Stimulated activated CD4-positive, alpha-beta T cell treated with anti-CD3 and anti-CD28 coated beads, Interleukin-4, amount 100 ng/mL, for 1 hour (primary cell): Measurements from ENCODE around the gene MSL2.
"Not testable (repeated sequence)": the region's sequence is repeated elsewhere in the genome, so short reads cannot be mapped to it uniquely, and the experiment has no call there.

Experiments used
- DNase-seq: peaks from one replicate; pipeline ENCODE4 v3.0.0-alpha.2; 2020

The MSL2 gene

DNA sequence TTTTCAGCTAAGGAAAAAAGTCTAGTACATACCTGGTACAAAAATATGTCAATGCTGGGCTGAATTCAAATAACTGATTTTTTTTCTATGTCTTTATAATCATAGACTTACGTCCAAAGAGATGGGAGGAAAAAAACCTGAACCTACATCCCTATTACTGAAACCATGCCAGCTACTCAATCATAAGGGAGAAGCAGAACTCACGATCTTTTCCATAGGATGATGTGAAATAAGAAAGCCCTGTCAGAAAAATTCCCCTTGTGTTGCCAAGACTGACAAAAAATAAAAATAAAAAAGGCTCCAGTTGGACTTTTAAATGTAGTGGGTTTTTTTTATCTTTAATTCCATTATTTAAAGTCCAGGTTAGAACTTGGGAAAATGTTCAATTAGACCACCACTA is 3.3 kb downstream of the MSL2 start:
- DNase-seq = no peak

DNA sequence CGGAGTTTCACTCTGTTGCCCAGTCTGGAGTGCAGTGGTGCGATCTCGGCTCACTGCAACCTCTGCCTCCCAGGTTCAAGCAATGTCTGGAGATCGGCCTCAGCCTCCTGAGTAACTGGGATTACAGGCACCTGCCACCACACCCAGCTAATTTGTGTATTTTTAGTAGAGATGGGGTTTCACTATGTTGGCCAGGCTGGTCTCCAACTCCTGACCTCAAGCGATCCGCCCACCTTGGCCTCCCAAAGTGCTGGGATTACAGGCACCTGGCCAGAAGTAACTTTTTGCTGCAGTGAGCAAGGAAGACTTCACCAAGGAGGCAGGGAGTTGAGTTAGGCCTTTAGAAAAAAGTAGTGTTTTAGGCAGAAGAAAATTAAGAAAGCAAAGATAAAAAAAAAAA is 3.9 kb downstream of the MSL2 start:
- not testable (repeated sequence) for DNase-seq

DNA sequence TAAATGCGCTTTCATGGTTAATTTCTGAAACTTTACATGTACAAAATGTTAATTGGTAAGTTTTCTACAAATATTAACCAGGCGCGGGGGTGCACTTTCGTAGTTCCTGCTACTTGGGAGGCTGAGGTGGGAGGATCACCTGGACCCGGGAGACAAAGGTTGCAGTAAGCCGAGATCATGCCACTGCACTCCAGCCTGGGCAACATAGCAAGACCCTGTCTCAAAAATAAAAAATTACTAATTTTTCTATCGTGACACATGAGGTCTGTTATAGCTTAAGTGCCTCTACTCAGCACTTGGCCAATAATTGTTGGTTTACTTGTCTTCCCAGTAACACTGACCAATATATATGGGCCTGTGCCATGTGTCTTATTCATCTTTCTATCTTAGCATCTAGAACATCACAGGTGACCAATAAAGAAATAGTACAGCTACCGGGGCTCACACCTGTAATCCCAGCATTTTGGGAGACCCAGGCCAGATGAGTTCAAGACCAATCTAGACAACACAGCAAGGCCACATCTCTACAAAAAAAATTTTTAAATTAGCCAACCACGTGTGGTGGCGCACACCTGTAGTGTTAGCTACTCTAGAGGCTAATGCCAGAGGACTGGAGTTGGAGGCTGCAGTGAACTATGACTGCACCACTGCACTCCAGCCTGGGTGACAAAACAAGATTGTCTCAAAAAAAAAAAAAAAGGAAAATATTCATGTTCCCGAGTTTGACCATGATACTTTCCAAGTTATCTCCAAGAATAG is 6.1 kb downstream of the MSL2 start:
- no peak for DNase-seq

DNA sequence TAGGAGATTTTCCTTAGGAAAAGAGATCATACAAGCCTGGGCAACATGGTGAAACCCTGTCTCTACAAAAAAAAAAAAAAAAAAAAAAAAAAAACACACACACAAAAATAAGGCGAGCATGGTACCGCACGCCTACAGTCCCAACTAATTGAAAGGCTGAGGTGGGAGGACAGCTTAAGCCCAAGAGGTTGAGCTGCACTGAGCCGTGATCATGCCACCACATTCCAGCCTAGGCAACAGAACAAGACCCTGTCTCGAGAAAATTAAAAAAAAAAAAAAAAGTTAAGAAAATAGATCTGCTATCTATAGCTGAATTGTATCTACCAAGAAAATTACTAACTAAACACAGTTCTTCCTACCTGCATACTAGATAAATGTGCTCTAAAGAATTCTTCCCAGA is 7.1 kb downstream of the MSL2 start:
- DNase-seq = no peak

DNA sequence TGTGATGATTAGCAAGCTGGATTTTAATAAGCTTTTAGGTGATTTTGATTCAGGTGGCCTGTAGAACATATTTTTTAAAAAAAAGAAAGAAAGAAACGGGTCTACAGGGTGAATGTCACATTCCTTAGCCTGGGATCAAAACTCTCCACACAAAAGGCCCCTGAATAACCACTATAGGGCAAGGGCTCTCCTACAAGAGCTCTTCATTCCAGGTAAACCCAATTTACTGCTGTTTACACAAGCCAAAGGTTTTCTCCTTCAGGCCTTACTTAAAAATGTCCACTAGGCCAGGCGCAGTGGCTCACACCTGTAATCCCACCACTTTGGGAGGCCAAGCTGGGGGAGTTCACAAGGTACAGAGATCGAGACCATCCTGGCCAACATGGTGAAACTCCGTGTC is 8.3 kb downstream of the MSL2 start:
- no peak for DNase-seq

DNA sequence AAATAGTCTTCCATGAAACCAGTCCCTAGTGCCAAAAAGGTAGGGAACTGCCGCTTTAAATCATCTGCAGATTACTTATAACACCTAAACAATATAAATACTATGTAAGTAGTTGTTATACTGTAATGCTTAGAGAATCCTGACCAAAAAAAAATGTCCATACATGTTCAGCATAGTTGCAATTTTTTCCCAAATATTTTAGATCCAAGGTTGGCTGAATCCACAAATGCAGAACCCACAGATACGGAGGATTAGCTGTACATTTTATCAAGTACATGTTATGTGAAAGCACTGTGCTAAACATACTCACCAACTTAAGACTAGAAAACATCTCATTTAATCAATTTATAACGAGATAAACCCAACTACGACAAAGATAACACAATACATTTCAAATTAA is 9.3 kb downstream of the MSL2 start:
- no peak for DNase-seq

DNA sequence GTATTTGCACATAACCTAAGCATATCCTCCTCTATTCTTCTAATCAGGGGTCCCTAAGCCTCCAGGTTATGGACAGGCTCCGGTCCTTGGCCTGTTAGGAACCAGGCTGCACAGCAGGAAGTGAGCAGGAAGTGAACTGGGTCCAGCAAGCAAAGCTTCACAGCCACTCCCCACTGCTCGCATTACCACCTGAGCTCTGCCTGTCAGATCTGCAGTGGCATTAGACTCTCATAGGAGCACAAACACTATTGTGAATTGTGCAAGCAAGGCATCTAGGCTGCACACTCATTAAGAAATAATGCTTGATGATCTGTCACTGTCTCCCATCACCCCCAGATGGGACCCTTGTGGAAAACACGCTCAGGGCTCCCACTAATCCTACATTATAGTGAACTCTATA is 9.8 kb downstream of the MSL2 start:
- no peak for DNase-seq

DNA sequence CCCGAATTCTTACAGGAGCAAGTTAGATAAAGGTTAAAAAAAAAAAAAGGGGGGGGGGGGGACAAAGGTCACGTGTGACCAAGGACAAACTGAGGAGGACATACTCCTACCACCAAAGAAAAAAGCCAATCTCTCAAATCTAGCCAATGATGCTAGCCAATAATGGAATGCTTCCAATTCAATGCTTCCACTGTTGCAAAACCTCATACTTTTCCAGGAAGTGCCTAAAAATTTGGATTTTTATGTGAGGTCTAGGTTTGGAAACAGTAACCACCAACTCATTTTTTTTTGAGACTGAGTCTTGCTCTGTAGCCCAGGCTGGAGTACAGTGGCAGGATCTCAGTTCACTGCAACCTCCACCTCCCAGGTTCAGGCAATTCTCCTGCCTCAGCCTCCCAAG is 11.4 kb downstream of the MSL2 start:
- DNase-seq = no peak

DNA sequence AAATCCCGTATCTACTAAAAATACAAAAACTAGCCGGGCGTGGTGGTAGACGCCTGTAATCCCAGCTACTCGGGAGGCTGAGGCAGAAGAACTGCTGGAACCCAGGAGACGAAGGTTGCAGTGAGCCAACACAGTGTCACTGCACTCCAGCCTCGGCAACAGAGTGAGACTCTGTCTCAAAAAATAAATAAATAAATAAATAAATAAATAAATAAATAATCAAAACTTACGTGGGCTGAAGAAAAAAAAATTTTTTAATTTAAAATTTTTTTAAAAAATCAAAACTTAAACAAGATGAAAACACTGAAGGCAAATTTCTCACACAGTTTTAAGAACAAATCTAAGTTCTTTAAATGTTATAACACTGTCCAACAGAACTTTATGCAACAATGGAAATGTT is 14.4 kb downstream of the MSL2 start:
- no peak for DNase-seq

DNA sequence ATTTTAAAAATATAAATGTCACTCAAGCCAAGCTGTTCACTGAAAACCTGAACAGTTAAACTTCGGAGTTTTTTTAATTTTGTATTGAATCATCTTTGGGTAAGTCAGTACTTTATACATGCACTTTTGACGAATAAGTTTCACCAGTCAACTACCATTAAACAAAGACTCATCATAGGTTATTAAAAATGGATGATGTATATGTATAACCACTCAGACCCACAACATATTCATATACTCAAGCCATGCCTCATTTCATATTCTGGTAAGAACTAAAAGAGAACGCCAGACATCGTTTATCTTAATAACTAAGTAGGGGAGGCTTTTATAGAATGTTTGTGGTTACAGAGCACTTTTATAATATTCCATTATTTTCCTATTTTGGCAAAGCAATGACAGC is 18.3 kb downstream of the MSL2 start:
- no peak for DNase-seq

DNA sequence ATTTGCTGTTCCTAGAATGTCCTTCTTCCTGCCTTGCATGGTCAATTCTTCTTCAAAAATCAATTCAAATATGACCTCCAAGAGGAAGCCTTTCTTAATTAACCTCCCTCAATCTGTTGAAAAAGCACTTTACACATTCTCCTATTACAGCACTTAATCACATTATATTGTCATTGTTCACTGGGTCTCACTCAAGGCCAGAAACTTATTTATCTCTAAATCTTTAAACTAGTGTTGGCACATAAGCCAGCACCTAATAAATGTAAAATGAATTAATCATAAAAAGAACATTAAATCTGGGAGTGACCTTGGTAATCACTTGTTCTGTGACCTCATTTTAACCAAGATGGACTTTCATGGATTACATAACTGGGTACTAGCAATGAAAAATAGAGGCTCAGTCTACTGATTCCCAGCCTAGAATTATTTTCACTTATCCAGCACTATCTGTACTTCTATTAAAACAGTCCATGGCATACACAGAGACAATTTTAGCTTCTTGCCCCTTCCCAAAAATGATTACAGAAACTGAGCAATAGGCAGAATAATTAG is 22.1 kb downstream of the MSL2 start:
- no peak for DNase-seq

DNA sequence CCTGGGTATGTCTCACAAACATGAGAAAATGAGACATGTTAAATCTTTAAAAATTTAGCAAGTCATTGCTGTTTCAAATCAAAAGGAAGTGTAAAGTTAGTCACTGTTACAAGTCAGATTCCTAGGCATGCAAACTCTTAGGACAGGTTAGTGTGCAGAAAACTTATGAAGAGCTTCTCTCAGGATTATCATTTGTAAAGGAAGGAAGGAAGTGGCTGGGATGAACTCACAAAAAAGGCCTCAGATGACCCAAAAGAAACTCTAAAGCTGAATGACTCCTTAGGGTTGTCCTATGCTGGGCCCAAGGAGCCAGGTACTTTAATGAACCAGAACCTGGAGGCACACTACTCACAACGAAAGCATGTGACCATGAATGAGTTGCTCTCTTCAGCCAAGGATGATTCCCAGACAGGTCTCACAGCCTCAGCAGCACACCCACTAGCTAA is 25.0 kb downstream of the MSL2 start:
- DNase-seq = no peak

DNA sequence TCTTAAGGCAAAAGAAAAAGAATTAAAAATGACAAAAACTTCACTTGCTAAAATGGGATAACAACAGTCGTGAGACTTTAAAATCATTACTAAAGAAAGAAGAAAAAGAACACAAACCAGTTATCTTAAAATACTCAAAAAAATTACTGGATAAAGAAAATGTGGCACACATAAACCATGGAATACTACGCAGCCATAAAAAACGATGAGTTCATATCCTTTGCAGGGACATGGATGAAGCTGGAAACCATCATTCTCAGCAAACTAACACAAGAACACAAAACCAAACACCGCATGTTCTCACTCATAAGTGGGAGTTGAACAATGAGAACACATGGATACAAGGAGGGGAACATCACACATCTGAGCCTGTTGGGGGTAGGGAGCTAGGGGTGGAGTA is 27.9 kb downstream of the MSL2 start:
- not testable (repeated sequence) for DNase-seq

DNA sequence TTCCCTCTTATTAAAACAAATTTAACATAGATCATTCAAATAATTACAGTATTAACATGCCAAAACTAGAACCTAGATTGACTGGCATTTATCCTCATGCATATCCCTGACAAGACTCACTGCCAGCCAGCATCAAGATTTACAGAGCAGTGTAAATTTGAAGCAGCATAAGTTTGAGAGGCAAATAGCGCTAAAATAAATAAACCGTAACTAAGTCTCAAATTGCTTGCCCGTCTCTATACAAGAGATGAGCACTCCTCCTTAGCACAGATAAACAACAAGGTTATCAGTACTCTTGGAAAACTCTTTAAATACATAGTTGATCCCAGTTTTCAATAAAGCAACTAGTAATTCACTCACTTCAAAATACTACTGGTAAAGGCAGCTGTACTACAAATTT is 29.6 kb downstream of the MSL2 start:
- no peak for DNase-seq

DNA sequence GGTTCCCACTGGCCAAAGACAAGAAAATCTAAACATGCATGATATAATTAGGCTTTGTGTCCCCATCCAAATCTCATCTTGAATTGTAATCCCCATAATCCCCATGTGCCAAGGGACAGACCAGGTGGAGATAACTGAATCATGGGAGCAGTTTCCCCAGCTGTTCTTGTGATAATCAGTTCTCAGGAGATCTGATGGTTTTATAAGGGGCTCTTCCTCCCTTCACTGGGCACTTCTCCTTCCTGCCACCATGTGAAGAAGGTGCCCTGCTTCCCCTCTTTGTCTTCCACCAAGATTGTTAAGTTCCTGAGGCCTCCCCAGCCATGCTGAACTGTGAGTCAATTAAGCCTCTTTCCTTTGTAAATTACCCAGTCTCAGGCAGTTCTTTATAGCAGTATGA is 32.5 kb downstream of the MSL2 start:
- DNase-seq = not testable (repeated sequence)

DNA sequence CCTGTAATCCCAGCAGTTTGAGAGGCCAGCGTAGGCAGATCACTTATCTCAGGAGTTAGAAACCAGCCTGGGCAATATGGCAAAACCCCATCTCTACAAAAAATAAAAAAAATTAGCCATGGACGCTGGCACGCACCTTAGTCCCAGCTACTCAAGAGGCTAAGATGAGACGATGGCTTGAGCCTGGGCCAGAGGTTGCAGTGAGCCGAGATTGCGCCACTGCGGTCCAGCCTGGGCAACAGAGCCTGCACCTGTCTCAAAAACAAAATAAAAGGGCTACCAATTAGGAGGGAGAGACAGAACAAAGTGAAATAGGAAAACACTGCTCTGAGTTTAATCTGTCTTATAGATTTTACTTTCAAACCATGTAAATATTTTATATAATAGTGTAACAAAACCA is 33.8 kb downstream of the MSL2 start:
- DNase-seq = no peak

DNA sequence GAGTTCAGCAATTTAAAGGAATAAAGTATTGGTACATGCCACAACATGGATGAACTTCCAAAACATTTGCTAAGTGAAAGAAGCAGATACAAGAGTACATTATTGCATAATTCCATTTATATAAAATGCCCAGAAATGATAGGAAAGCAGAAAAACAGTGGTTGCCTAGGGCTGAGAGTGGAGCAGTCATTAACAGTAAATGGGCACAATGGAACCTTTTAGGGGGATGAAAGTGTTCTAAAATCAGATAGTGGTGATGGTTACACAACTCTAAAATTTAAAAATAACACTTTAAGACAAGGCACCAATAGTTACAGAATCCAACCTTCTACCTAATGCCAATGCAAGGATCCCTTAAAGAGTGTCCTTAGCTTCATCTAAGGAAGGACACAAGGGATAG is 34.6 kb downstream of the MSL2 start:
- no peak for DNase-seq

DNA sequence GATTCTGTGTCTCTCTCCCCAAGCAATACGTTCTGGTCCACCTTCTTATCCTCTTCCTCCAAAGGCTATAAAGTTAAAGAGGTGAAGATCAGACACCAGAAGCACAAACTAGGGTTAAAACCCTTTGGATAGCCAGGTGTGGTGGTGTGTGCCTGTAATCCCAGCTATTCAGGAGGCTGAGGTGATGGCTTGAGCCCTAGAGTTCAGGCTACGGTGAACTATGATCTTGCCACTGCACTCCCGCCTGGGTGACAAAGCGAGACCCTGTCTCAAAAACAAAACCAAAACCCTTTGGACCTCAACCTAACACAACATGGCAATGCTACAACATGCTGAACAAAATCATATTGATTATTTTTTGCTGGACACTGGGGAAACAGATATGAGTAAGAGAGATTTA is 43.2 kb downstream of the MSL2 start:
- DNase-seq = no peak

DNA sequence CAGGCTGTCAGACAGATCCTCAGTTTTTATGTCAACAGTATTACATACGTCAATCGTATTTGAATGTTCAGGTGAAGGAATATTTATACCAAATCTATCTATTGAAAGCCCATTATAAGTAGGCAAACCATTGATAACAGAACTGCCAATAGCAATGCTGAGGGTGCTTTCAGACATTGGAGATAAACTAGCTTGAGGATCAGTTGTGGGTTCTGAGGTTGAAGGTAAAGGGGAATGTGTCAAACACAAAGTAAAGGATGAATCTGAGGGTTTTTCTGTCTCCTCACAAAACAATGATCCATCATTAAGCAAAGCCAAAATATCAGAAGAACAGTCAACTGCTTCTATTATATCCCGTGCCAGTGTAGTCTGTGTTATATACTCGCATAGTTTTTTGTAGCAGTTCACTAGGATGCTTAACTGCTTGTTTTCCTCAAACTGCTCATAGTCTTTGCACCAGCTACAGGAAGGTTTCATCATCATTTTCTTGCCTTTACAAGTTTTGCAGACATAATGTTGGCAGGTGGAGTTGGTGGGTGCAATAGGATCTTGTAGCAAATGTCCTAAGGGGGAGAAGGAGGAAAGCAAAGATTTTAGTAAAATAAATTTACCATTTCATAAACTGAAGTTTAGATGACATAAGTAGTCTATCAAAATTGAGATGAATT is 43.8 kb downstream of the MSL2 start:
- no peak for DNase-seq

DNA sequence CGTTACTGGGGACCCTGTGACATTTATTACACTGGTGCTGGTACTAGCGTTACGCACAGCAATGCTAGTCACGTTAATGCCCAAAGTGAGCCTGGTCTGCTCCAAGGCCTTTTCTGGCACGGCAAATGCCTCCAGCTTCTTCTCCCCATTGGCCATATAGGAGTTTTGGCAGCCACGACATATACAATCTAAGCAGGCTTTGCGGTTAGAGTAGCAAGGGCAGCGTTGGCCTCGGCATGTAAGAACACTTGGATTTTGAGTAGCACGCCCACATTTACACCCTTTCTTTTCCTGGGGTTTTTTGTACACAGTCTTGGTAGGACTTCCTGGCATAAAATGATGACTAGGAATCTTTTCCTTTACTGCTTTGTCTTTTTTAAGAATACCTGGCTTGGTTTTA is 44.9 kb downstream of the MSL2 start:
- no peak for DNase-seq

DNA sequence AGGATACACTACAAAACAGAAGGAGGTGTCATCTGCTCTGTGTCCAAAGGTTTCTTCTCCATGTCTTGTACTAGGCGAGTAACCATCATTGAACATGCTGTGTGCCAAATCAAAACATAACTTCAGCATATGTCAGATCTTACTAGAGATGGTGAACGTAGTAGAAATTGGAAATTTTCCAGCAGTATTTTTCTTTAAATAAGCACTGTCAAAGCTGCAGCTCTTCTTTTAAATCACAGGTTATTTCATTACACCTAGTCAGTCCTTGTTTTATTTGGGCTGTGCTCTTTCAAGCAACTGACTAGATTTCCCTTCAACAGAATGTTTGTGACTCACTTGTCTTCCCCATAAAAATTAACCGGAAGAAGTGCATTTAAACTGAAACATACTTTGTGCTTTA is 46.5 kb downstream of the MSL2 start:
- DNase-seq = no peak

DNA sequence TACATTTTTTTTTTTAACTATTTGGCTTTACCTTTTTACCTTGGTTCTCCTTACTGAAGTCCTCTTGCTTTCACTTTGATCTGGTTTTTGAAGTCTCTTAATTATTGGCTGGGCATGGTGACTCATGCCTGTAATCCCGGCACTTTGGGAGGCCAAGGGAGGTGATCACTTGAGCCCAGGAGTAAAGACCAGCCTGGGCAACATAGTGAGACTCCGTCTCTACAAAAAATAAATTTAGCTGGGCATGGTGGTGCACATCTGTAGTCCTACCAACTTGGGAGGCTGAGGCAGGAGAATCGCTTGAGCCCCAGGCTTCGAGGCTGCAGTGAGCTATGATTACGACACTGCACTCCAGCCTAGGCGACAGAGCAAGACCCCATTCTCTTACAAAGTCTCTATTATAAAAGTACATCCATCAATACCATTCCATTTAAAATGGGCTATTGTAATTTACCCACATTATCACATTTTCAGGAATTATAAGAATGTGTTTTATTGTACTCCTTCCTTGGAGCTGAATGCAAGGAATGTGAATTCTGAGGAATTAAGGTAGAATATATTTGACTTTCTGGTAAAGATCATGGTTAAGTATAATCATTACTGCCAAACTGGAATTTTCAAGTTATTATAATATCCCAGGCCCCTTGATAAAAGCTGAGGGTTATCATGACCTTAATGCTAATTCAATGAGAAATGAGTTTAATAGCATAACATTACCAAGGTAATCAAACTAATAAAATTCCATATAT is 49.0 kb downstream of the MSL2 start:
- no peak for DNase-seq

DNA sequence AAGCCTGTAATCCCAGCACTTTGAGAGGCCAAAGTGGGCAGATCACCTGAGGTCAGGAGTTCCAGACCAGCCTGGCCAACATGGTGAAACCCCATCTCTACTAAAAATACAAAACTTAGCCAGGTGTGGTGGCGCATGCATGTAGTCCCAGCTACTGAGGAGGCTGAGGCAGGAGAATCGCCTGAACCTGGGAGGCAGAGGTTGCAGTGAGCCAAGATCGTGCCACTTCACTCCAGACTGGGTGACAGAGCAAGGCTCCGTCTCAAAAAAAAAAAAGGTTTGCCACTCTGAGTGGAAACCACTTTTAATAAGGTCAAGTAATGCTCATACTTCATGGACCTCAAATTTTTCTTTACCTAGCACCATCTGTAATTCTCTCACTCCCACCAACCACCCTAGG is 51.7 kb downstream of the MSL2 start:
- not testable (repeated sequence) for DNase-seq

DNA sequence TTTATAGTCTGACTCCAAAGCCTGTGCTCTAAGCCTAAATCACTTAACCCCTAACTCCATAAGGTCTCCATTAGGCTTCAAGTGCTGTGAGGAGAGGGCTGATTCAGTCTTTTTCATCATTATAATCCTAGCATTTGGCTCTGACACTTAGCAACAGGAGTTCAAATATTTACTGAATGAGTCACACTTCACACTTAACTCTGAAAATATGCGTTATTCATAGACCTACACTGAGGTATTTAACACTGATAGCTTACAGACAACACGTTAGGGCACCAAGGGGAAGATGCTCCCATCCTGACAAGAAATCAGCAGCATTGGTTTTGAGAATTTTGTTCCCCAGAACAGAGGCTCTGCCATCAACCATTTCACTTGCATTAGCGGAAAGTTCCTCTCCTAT is 53.5 kb downstream of the MSL2 start:
- no peak for DNase-seq
